Skin of body (tissue), 2 donors: Measurements from ENCODE around the gene LEFTY1. TPM values are rescaled to one million over a fixed set of nuclear protein-coding genes. Genes with fewer than 3 reads are reported as not detected.

Source experiments
- DNase-seq: peaks from one replicate; lab custom pipeline; 2025; lab: John Stamatoyannopoulos, UW
- total RNA-seq: library from RNA; depleted of rRNA; stranded (reverse); fragments of >200 nt; gene quantifications from one replicate; pipeline ENCODE4 v1.2.3, GENCODE V29; 2014

The LEFTY1 gene
- total RNA-seq, 1 donor from 2014 or later, result 0.30 TPM

- no peak for DNase-seq
These were observed 28.2 kb upstream of the LEFTY1 start for GRCh38 chr1:225917101-225917500.

GRCh38 chr1:225915538-225915991, 26.6 kb upstream of the LEFTY1 start:
- no peak for DNase-seq

- DNase-seq, result no peak
These were observed 26.0 kb upstream of the LEFTY1 start for GRCh38 chr1:225914947-225915346.

- no peak for DNase-seq
These were observed 25.4 kb upstream of the LEFTY1 start for GRCh38 chr1:225914391-225914790.

- DNase-seq, result no peak
These were observed 22.5 kb upstream of the LEFTY1 start for GRCh38 chr1:225911191-225912130.

GRCh38 chr1:225909477-225909876, 20.5 kb upstream of the LEFTY1 start:
- DNase-seq, result no peak

- DNase-seq, result no peak
These were observed 19.8 kb upstream of the LEFTY1 start for GRCh38 chr1:225908773-225909172.

GRCh38 chr1:225908013-225908640, 19.2 kb upstream of the LEFTY1 start:
- DNase-seq, result no peak

GRCh38 chr1:225907341-225907740, 18.4 kb upstream of the LEFTY1 start:
- DNase-seq, result no peak

GRCh38 chr1:225906467-225906866, 17.5 kb upstream of the LEFTY1 start:
- DNase-seq, result no peak

GRCh38 chr1:225903623-225904022, 14.7 kb upstream of the LEFTY1 start:
- DNase-seq, result no peak

- DNase-seq, result no peak
These were observed 10.3 kb upstream of the LEFTY1 start for GRCh38 chr1:225899044-225899925.

GRCh38 chr1:225897595-225898514, 8.9 kb upstream of the LEFTY1 start:
- no peak for DNase-seq

- DNase-seq, result no peak
These were observed 8.1 kb upstream of the LEFTY1 start for GRCh38 chr1:225896937-225897549.

GRCh38 chr1:225896494-225896893, 7.5 kb upstream of the LEFTY1 start:
- DNase-seq, result no peak

- no peak for DNase-seq
These were observed 3.4 kb upstream of the LEFTY1 start for GRCh38 chr1:225892307-225892706.

- DNase-seq, result no peak
These were observed 2.5 kb upstream of the LEFTY1 start for GRCh38 chr1:225891229-225891972.

- DNase-seq, result no peak
These were observed 1.6 kb upstream of the LEFTY1 start for GRCh38 chr1:225890346-225891228.
